Measurements from ENCODE around the gene RUNX2.

Gene RUNX2

DNA sequence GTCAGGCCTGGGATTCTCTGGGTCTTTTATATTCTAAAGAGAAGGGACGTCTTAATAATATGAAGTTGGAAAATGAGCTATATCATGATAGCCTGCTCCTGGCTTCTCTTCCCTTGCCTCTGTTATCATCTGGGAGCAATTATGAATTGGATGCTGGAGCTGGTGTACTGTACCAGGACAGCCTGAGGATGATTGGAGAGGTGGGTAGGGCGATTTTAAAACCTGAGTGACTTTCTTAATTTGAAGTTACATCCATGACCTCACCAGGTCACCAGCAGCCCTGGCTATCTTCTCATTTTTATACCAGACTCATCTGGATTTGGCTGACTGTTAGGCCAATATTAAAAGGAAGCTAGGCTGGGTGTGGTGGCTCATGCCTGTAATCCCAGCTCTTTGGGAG is 369.9 kb downstream of the RUNX2 start:
- no peaks in the 10 kb centered on the region for H3K36me3 ChIP-seq (ENCODE audit: control insufficient read depth in 1 of 2, insufficient read depth in 2 of 2, low read length in 2 of 2)
- no peak overlapping the region for H3K27ac ChIP-seq (ENCODE audit: low read depth, low read length)
- no peak overlapping the region for H3K9ac ChIP-seq (ENCODE audit: low read depth in 1 of 2, low read length in 2 of 2)
- H3K9me3 ChIP-seq (ENCODE audit: control insufficient read depth in 1 of 2, low read length in 2 of 2): no peaks in the 10 kb centered on the region
- no peaks in the 10 kb centered on the region for H3K4me1 ChIP-seq (ENCODE audit: control insufficient read depth in 1 of 2, insufficient read depth in 2 of 2, low read length in 2 of 2)
- H3K4me3 ChIP-seq (ENCODE audit: low read depth in 1 of 2, low read length in 2 of 2): no peak overlapping the region
- no peaks in the 10 kb centered on the region for H3K27me3 ChIP-seq (ENCODE audit: control insufficient read depth in 1 of 2, insufficient read depth in 2 of 2, low read length in 2 of 2)

DNA sequence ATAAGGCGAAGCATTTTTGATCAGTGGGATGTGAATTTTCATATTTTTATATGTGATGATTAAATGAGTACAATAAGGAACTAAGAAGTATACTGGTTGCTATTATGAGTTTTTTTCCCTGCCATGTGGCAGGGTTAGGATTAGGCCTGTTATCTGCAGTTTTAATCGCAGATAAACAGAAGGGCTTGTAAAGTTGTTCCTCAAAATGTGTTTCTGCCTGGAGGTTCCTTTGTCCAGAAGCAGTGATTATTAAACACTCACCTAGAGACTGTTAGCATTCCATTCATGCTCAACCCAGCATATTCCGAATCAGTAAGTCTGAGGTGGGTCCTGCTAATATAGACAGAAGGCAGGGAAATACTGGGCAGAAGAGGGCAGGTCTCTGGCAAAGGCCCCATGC is 371.5 kb downstream of the RUNX2 start:
- no peaks in the 10 kb centered on the region for H3K36me3 ChIP-seq (ENCODE audit: control insufficient read depth in 1 of 2, insufficient read depth in 2 of 2, low read length in 2 of 2)
- H3K27me3 ChIP-seq (ENCODE audit: control insufficient read depth in 1 of 2, insufficient read depth in 2 of 2, low read length in 2 of 2): no peaks in the 10 kb centered on the region
- no peak overlapping the region for H3K4me3 ChIP-seq (ENCODE audit: low read depth in 1 of 2, low read length in 2 of 2)
- H3K4me1 ChIP-seq (ENCODE audit: control insufficient read depth in 1 of 2, insufficient read depth in 2 of 2, low read length in 2 of 2): no peaks in the 10 kb centered on the region
- no peak overlapping the region for H3K9ac ChIP-seq (ENCODE audit: low read depth in 1 of 2, low read length in 2 of 2)
- no peaks in the 10 kb centered on the region for H3K9me3 ChIP-seq (ENCODE audit: control insufficient read depth in 1 of 2, low read length in 2 of 2)
- H3K27ac ChIP-seq (ENCODE audit: low read depth, low read length): no peak overlapping the region

DNA sequence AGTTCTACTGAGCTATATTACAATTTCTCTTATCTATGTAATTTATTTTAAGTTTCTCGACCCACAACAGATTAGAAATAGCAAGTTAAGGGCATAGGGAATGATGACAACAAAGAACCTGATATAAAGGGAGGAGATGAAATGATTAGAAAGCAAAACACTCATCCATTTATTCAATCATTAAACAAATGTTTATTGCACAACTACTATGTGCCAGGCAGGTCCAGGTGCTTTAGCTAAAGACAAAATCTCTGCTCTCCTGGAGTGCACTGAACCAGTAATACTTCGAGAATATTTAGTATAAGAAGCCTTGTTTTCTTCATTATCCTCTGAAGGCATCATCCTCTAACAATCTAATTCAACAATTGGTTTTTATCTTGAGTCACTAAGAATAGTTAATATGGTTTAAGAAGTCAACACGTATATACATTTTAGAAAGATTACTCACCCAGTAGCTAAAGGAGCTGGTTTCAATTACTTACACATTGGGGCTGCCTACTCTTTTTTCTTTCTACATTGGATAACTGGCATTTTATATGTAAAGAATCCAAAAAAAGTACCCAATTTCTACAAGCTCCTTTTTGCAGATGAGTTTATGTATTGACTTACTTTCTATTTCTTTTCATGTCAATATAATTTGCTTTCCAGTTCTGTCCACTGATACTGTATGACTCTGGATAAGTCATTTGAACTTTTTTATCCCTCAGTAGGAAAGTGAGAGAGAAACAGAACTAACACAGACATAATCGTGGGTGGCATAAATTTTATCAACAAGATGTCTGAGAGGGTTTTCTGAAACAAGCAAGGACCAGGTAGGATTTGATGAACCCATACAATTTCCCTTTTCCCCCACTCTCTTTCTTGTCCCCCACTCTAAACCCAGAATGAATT is 375.0 kb downstream of the RUNX2 start:
- Histone ChIP-seq H3K9ac (ENCODE audit: low read depth in 1 of 2, low read length in 2 of 2) (no peak overlapping the region), H3K9me3 (ENCODE audit: control insufficient read depth in 1 of 2, low read length in 2 of 2) (no peaks in the 10 kb centered on the region), H3K4me3 (ENCODE audit: low read depth in 1 of 2, low read length in 2 of 2) (no peak overlapping the region), H3K4me1 (ENCODE audit: control insufficient read depth in 1 of 2, insufficient read depth in 2 of 2, low read length in 2 of 2) (peaks cover 0 to 5% of the 10 kb centered on the region in 2 donors), H3K27me3 (ENCODE audit: control insufficient read depth in 1 of 2, insufficient read depth in 2 of 2, low read length in 2 of 2) (no peaks in the 10 kb centered on the region), H3K27ac (ENCODE audit: low read depth, low read length) (no peak overlapping the region), H3K36me3 (ENCODE audit: control insufficient read depth in 1 of 2, insufficient read depth in 2 of 2, low read length in 2 of 2) (no peaks in the 10 kb centered on the region)

DNA sequence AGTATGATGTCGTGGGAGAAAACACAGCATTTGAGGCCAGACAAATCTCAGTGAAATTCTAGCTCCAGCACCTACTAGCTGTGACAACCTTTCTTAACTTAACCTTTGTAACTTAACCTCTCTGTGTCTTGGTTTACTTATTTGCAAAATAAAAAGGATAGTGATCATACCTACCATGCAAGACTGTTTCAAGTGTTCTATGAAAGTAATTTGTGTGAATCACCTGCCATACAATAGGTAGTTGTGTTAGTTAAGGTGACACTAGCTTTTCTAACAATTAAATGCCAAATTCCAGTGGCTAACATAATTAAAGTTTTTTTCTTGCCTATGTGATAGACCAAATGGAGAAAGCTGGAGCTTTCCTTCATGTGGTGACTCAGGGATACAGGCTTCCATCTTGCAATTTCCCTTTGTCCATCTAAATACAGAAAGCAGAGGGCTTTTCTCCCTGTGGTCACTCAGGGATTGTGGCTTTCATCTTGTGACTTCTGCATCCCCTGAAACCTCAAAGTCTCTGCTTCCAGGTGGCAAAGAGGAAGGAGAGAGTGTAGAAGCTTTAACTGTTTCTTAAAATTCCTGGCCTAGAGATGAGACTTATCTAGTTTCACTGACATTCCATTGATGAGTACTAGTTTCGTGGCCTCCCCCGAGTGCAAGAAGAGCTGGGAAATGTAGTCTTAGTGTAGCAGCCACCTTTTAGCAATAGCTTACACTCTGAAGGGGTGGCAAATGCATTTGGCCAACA is 376.1 kb downstream of the RUNX2 start:
- H3K27me3 ChIP-seq (ENCODE audit: control insufficient read depth in 1 of 2, insufficient read depth in 2 of 2, low read length in 2 of 2): no peaks in the 10 kb centered on the region
- H3K9ac ChIP-seq (ENCODE audit: low read depth in 1 of 2, low read length in 2 of 2): no peak overlapping the region
- no peak overlapping the region for H3K27ac ChIP-seq (ENCODE audit: low read depth, low read length)
- no peak overlapping the region for H3K4me3 ChIP-seq (ENCODE audit: low read depth in 1 of 2, low read length in 2 of 2)
- H3K9me3 ChIP-seq (ENCODE audit: control insufficient read depth in 1 of 2, low read length in 2 of 2): no peaks in the 10 kb centered on the region
- H3K36me3 ChIP-seq (ENCODE audit: control insufficient read depth in 1 of 2, insufficient read depth in 2 of 2, low read length in 2 of 2): no peaks in the 10 kb centered on the region
- H3K4me1 ChIP-seq (ENCODE audit: control insufficient read depth in 1 of 2, insufficient read depth in 2 of 2, low read length in 2 of 2): peaks cover 0 to 5% of the 10 kb centered on the region in 2 donors

DNA sequence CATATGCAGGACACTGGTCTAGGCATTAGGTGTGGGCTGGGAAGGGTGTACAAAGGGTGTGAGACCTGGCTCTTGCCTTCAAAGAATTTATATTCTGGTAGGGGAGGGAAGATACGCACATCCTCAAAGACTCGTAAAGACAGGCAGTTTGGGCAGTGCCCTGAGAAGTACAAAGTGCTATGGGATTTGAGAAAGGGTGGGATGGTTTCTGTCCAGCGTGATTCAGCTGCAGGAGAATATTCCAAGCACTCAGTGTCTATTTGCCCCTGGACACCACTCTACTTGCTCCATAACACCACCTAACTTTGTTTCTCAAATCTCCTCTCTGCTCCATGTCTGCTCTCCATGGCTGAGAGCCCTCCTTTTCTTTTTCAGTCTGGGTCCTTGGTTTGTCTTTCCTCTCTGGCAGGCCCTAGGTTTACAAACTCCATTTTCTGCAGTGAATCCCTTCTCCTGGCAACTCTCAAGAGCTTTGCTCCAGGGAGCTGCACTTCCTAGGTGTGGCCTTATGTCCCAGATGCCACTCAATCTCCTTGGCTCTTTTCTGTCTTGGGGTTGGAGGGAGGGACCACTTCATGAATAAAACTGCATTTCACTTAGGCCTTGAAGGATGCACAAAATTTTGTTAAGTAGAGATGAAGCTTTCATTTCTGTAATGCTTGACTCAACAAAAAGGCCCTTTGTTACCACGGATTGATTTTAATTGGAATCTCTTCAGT is 377.2 kb downstream of the RUNX2 start:
- Histone ChIP-seq H3K9me3 (ENCODE audit: control insufficient read depth in 1 of 2, low read length in 2 of 2) (no peaks in the 10 kb centered on the region), H3K9ac (ENCODE audit: low read depth in 1 of 2, low read length in 2 of 2) (no peak overlapping the region), H3K4me1 (ENCODE audit: control insufficient read depth in 1 of 2, insufficient read depth in 2 of 2, low read length in 2 of 2) (peaks cover 0 to 5% of the 10 kb centered on the region in 2 donors), H3K4me3 (ENCODE audit: low read depth in 1 of 2, low read length in 2 of 2) (no peak overlapping the region), H3K27ac (ENCODE audit: low read depth, low read length) (no peak overlapping the region), H3K27me3 (ENCODE audit: control insufficient read depth in 1 of 2, insufficient read depth in 2 of 2, low read length in 2 of 2) (no peaks in the 10 kb centered on the region), H3K36me3 (ENCODE audit: control insufficient read depth in 1 of 2, insufficient read depth in 2 of 2, low read length in 2 of 2) (no peaks in the 10 kb centered on the region)

DNA sequence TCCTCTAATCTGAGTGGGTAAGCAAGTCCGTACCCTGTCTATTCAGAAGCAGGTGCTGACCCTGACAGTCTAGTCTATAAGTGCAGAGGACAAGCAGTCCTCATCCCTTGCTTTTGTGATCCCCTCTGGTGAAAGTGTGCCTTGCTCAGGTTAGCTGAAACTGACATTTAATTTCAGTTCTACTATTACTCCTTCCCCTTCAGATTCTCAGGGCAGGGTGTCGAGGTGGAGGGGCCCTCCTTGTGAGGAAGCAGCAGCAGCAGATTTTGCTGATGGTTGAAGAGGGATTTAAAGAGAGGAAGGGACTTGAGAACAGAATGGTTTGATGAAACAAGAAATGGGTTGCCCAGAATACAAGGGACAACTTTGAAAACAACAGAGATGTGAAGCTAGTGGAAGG is 378.2 kb downstream of the RUNX2 start:
- Histone ChIP-seq H3K36me3 (ENCODE audit: control insufficient read depth in 1 of 2, insufficient read depth in 2 of 2, low read length in 2 of 2) (no peaks in the 10 kb centered on the region), H3K27me3 (ENCODE audit: control insufficient read depth in 1 of 2, insufficient read depth in 2 of 2, low read length in 2 of 2) (no peaks in the 10 kb centered on the region), H3K27ac (ENCODE audit: low read depth, low read length) (no peak overlapping the region), H3K4me3 (ENCODE audit: low read depth in 1 of 2, low read length in 2 of 2) (no peak overlapping the region), H3K4me1 (ENCODE audit: control insufficient read depth in 1 of 2, insufficient read depth in 2 of 2, low read length in 2 of 2) (peaks cover 0 to 14% of the 10 kb centered on the region in 2 donors), H3K9me3 (ENCODE audit: control insufficient read depth in 1 of 2, low read length in 2 of 2) (no peaks in the 10 kb centered on the region), H3K9ac (ENCODE audit: low read depth in 1 of 2, low read length in 2 of 2) (no peak overlapping the region)

DNA sequence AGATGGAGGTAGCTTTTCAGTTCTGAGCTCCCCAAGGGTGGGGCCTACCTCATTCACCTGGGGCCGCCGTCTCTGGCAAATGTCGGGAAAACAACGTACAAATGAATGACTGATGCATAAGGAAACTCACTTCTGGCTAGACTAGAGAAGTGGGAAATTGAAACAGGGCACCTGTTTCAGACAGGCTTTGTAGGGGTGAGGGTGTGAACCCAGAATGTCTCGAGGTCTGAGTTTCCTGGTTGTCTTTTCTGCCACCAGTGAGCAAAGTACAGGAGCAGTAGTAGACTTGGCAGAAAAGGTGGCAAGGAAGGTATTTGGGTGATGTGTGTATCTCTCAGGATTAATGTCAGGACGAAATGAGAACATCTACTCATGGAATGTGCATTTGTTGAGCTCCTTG is 379.0 kb downstream of the RUNX2 start:
- Histone ChIP-seq H3K9me3 (ENCODE audit: control insufficient read depth in 1 of 2, low read length in 2 of 2) (no peaks in the 10 kb centered on the region), H3K9ac (ENCODE audit: low read depth in 1 of 2, low read length in 2 of 2) (no peak overlapping the region), H3K4me1 (ENCODE audit: control insufficient read depth in 1 of 2, insufficient read depth in 2 of 2, low read length in 2 of 2) (peaks cover 0 to 14% of the 10 kb centered on the region in 2 donors), H3K27ac (ENCODE audit: low read depth, low read length) (no peak overlapping the region), H3K36me3 (ENCODE audit: control insufficient read depth in 1 of 2, insufficient read depth in 2 of 2, low read length in 2 of 2) (no peaks in the 10 kb centered on the region), H3K4me3 (ENCODE audit: low read depth in 1 of 2, low read length in 2 of 2) (no peak overlapping the region), H3K27me3 (ENCODE audit: control insufficient read depth in 1 of 2, insufficient read depth in 2 of 2, low read length in 2 of 2) (no peaks in the 10 kb centered on the region)

DNA sequence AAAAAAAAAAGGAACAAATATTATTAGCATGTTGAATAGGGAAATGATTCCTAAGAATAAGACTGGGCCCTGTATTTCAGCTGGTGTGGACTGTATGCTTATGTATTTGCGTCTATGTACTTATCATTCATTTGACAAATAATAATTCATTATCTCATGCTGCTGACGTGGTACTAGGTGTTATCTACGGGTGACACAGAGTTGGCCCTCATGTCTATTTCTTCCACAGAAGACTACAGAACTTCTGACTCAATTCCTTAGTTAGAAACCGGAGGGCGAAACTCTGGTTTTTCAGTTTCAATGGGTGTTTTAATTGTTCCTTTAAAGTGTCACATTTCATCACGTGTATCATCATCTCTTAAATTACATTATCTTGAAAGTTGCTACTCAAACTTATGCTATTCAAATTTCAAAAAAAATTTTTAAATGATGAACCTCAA is 381.7 kb downstream of the RUNX2 start:
- Histone ChIP-seq H3K4me1 (ENCODE audit: control insufficient read depth in 1 of 2, insufficient read depth in 2 of 2, low read length in 2 of 2) (peaks cover 0 to 15% of the 10 kb centered on the region in 2 donors), H3K36me3 (ENCODE audit: control insufficient read depth in 1 of 2, insufficient read depth in 2 of 2, low read length in 2 of 2) (no peaks in the 10 kb centered on the region), H3K27me3 (ENCODE audit: control insufficient read depth in 1 of 2, insufficient read depth in 2 of 2, low read length in 2 of 2) (no peaks in the 10 kb centered on the region), H3K4me3 (ENCODE audit: low read depth in 1 of 2, low read length in 2 of 2) (no peak overlapping the region), H3K9ac (ENCODE audit: low read depth in 1 of 2, low read length in 2 of 2) (no peak overlapping the region), H3K27ac (ENCODE audit: low read depth, low read length) (no peak overlapping the region), H3K9me3 (ENCODE audit: control insufficient read depth in 1 of 2, low read length in 2 of 2) (no peaks in the 10 kb centered on the region)

DNA sequence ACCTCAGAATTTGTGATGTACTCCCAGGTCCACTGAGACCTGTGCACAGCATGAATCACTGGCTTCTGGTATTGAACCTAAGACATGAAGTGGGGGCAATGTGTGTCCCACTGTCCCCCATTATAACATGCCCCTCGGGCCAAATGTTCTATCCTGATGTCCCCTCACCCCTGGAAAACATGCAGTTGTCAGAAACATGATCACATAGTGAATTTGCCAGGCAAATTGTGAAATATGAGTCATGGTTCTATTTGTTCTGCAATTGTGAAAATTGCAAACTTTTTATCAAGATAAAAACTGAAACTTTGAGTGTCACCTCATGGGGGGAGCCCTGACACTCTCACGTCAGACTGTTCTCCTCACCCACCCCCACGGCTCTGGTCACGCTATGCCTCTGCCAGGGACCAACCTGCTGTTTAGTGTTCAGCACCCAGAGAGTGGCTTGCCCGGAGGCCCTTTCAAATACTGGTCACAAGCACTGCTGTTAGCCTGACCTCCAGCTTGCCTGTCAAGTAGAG is 382.2 kb downstream of the RUNX2 start:
- Histone ChIP-seq H3K4me3 (ENCODE audit: low read depth in 1 of 2, low read length in 2 of 2) (no peak overlapping the region), H3K9ac (ENCODE audit: low read depth in 1 of 2, low read length in 2 of 2) (no peak overlapping the region), H3K27me3 (ENCODE audit: control insufficient read depth in 1 of 2, insufficient read depth in 2 of 2, low read length in 2 of 2) (no peaks in the 10 kb centered on the region), H3K4me1 (ENCODE audit: control insufficient read depth in 1 of 2, insufficient read depth in 2 of 2, low read length in 2 of 2) (peaks cover 0 to 19% of the 10 kb centered on the region in 2 donors), H3K9me3 (ENCODE audit: control insufficient read depth in 1 of 2, low read length in 2 of 2) (no peaks in the 10 kb centered on the region), H3K27ac (ENCODE audit: low read depth, low read length) (no peak overlapping the region), H3K36me3 (ENCODE audit: control insufficient read depth in 1 of 2, insufficient read depth in 2 of 2, low read length in 2 of 2) (no peaks in the 10 kb centered on the region)
